Measurements from ENCODE around the gene ISL2.

Gene ISL2

DNA sequence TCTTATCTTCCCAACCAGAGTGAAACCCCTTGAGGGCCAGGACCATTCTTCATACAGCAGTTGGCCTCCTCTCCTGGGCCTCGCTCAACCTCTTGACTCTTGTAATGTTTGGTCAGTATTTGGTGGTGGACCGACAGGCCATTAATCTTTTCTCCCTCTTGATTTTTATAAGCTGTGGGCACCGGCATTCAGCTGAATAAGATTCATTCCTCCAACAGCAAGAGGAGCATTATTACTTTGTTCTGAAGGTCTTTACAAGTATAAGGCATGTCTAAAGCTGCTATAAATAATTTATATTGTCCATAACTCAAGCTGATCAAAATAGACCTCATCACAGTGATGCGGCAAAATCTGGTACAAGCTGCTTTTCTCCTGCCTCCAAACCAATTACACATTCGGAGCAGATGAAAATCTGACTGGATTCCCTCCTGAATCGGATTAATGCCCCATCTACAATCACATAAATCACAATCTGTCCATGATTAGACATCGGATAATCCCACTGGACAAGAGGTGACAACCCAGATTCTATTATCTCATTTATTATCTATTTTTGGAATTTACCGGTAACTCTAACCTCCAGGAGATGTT lies 8.4 kb upstream of the ISL2 start:
- FAIRE-seq: no peak

DNA sequence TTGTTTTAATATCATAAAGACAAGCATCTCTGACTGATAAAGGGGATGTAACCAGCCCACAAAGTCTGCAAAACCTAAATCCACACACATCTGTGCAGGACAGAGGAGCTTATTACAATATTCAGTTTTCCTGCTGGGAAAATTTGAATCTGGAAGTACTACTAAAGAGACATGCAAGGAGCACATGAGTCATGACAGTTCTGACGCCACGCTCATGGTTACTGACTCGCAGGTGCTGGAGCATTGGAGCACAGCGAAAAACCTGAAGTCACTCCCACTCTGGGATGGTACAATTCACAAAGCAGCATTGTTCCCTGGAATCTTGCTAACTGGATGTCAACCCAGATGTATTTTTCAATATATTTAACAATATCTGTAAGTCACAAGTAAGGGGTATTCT lies 7.6 kb upstream of the ISL2 start:
- no peak for FAIRE-seq

DNA sequence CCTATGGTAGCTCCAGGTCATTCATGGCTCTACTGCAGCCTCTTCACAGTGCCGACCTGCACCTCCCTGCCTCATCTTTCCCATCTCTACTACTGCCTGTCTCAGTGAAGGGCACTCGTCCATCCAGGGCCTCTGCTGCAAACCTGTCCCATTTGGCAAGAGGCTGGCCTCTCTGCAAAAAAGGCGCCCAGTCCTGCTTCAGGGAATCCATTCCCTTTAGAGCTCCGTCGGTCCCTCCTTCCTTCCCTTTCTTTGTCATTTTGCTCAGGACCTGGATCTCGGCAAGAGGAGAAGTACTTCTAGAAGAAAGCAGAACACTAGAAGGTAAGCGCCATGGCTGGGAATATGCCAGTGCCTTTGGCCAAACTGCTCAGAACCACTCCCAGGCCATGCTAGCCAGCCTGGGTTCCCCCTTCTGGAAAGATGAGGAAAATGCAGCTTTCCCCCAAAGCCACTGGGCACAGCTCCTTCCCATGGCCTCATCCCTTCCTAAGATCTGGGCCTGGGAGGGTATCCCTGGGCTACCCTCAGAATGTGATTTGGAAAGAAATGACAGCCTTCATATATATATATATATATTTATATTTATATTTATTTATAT lies 6.4 kb upstream of the ISL2 start:
- no peak for FAIRE-seq

DNA sequence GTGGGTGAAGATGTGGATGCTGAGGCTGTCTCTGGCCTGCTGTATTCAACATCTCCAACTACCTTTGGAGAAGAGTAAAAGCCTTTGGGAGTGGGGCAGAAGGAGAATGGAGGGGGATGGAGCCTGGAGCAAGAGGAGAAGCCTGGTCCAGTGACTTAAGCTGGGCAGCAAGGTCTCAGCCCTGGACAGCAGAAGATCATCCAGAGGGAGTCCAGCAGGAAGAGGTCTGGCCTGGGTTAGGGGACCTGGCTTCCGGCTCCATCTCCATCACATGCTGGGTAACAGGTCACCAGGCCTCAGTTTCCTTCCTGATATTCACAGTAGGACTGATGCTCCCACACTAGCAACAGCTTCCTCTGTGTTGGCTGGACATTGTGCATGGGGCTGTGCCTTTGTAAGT lies 3.8 kb upstream of the ISL2 start:
- FAIRE-seq: no peak

DNA sequence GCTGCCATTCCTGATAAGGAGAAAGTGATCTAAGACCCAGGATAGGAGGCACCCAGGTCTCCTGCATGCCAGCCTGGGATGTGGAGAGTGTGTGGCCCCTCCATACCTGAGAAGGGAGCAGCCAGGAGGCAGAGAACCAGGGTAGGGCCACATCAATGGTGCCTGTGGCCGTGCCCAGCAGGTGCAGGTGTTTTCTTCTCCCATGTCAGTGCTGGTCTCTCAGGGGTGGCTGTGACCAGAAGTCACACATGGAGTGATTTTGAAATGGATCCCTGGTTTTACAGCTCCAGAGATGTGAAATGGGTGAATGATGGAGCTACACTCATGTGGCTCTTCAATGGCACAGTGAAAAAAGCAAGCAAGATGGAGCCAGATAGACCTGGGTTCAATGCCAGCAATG lies 3.3 kb upstream of the ISL2 start:
- no peak for FAIRE-seq

DNA sequence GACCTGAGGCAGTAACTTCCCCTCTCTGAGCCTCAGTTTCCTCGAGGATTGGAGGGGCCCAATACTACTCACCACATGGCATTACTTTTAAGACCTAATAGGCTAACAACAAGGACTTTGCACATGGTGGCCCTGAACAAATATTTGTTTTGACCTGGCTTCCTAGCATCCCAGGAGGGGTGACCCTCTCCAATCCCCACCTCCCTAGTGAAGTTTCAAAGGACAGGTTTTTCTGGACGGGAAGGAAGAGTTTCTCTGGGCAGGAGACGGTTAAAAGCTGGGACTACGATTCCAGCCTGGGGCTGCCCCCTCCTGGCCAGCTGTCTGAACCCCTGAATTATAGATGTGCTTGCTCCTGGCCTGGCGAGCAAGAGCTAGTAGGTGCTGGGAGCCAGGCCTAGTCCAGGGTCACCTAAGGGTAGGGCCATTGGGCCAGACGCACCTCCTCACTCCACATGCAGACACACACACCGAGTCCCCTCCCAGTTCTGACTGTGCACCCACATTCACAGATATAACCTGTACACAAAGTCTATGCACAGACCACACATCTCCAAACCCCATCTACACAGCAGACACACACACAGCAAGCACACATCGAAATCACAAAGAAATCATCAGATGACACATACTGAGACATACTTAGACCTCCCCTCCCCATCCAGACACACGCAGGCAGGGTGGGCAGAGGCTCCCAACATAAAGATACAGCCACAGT lies 2.7 kb upstream of the ISL2 start:
- no peak for FAIRE-seq

DNA sequence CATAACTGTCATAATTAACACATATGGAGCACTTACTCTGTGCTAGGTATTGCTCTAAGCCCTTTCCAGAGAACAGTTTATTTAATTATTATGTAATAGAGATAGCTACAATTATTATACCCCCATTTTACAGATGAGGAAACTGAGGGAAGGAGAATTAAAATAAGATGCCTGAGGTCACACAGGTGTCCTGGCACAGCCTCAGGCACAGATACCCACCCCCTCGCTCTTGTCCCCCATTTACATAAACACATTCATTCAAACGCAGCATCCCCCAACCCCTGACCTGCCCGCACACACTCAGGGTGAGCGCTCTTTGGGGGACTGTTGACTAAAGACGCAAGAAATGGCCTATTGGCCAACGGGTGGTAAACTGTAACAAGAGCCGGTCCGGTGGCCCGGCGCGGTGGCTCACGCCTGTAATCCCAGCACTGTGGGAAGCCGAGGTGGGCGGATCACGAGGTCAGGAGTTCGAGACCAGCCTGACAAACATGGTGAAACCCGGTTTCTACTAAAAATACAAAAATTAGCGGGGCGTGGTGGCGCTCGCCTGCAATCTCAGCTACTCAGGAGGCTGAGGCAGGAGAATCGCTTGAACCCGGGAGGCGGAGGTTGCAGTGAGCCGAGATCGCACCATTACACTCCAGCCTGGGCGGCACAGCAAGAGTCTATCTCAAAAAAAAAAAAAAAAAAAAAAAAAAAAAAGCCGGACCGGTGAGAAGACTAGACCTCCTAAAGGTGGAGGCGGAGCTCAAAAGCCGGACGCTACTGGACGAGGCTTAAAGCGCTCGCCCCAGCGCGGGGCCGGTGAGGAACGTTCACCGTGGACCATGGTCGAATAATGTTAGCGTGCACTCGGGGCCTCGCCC lies 1.9 kb upstream of the ISL2 start:
- FAIRE-seq: no peak

DNA sequence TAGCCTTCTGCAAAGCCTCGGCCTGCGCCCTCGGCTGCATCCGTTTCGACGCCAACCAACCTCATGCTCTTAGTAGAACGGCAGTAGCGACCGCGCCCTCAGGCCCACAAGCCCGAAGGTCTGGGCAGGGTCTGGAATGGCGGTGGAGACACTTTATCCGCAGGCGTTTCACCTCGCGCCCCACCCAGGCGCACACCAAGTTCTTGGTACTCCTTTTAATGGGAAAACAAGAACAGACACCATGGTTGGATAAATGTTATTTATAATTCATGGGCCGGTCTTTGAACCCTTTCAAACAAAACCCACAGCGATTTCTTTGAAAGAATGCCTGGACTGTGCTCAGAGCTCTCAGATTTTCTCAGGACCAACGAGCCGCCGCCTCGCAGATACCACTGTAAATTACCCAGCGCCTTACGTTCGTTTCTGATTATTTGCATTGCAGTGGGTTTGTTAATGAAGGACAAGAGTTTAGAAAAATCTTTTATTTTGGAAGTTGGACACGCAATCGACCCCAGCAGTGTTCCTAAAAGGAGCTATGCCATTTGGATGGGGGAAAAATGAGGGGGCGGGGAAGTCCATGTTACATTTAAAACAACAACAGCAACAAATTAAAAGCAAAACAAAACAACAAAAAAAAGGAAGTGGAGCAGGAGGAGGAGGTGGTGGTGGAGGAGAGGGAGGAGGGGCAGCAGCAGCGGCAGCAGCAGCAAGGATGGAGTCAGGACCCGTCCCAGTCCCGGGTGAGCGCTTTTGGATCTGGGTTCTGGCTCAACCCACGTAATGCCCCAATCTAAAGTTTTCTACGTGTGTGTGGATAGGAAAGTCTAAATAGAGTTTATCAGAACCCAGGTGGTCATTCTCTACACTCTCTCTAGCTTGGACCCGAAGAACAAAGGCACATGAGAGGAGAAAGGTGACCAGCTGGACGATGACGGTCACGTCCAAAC lies 993 bp upstream of the ISL2 start:
- FAIRE-seq: no peak

DNA sequence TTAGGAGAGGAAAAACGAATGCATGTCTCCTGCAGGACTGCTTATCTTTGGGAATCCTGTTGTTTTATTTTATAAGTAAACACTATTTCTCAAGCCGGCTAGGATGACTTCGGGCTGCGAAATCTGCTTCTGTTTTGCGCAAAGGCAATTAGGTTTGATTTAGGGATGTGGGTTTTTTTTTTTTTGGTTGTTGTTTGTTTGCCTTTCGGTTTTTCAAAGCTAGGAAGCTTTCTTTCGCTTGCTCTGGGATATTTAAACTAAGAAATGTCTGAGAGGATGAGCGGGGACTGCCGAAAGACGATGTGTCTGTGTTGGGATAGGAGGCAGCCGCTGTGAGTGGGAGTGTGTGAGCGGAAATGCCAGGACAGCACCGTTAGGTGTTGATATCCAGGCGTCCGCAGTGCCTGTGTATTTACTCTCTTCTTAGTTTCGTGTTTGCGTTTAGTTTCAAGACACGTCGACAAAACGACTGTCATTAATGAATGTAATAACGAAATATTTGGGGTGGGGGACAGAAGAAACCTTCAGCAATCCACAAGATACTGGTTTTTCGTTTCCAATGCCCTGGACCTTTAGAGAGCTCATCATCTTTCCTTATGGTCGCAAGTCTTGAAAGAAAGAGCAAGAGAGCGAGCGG lies 604 bp downstream of the ISL2 start:
- no peak for FAIRE-seq

DNA sequence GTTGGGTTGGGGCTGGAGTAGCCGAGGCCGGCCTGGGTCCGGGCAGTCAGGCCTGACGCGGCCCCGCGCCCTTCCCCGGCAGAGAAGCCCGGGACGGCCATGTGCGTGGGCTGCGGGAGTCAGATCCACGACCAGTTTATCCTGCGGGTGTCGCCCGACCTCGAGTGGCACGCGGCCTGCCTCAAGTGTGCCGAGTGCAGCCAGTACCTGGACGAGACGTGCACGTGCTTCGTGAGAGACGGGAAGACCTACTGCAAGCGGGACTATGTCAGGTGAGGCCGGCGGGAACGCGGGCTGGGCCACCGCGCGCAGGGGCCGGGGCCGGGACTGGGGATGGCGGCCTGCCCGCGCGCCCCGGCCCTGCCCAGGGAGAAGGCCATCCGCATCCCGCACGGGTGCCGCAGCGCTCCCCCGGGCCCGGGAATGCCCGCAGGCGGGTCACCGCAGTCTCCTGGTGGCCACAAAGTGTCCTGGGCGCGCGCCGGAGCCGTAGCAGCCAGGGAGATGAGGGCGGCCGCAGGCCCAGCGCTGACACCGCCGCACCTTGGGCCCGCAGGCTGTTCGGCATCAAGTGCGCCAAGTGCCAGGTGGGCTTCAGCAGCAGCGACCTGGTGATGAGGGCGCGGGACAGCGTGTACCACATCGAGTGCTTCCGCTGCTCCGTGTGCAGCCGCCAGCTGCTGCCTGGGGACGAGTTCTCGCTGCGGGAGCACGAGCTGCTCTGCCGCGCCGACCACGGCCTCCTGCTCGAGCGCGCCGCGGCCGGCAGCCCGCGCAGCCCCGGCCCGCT lies 1.3 kb downstream of the ISL2 start:
- no peak for FAIRE-seq

DNA sequence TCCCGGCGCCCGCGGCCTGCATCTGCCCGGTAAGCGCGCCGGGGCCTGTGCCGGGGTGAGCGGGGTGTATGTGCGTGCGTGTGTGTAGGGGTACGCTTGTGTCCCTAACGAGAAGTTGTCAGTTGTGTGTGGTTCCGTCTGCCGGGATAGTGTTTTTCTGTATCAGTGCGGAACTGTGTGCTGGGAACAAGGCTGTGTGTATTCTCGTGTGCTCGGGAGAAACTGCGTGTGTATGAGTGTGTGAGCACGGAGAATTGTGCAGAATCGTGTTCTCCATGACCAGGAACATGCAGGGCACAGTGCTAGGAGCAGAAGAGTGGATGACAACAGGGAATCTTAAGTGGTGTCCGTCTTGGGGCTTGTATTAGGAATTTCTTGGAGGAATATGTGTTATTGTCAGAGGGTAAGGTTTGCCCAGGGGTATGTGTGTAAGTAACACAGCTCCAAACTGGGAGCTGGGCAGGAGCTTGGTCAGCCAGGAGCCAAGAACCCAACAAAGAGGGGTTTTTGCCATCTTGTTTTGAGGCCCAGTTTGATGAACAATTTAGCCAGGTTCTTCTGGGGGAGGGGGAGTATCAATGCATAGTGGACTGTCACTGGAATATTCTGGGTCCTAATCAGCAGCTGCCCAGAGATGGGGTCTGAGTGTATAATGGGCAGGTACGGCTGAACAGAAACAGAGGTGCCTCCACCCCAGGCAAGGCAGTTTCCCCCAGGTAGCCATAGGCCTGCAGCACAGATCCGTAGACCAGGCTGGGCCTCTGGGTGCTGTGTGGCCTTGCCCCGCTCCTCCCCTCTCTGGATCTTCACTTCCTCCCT lies 2.1 kb downstream of the ISL2 start:
- FAIRE-seq: no peak

DNA sequence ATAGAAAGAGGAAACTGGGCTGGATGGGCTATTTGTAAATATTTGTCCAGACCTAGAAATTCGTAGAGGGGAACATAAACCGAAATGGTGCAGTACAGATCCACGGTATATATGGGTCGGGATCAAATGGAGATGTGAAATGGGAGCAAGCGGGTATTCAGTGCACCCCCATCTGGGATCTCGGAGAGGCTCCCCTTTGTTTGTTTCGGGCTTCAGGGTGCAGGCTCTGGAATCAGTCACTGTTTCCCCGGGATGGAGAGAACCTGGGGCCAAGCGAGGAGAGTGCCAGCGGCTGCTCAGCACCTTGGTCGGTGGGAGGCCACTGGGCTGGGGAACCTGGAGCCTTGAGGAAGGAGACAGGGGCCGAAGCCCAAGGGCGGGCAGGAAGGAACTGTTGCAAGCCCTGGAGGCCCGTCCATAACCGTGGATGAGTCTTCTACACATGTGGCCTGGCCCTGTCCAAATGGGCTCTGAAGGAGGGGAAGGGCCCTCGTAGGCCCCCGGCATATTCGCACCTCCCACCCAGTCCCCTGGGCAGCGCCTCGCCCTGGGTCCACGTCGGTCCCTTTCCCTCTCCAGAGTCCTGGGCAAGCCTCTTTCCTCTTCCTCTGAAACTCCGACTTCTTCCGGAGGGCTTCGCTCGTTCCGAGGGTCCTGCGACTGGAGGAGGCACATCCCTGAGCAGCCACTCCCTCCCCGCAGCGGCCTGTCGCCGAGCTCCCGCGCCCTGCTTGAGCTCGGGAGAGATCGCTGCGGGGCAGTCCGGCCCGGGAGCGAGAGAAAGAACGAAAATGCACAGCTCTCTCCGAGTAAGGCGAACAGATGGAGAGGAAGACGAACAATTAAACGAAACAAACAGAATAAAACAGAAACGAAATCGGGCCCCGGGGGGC lies 3.0 kb downstream of the ISL2 start:
- FAIRE-seq: no peak

DNA sequence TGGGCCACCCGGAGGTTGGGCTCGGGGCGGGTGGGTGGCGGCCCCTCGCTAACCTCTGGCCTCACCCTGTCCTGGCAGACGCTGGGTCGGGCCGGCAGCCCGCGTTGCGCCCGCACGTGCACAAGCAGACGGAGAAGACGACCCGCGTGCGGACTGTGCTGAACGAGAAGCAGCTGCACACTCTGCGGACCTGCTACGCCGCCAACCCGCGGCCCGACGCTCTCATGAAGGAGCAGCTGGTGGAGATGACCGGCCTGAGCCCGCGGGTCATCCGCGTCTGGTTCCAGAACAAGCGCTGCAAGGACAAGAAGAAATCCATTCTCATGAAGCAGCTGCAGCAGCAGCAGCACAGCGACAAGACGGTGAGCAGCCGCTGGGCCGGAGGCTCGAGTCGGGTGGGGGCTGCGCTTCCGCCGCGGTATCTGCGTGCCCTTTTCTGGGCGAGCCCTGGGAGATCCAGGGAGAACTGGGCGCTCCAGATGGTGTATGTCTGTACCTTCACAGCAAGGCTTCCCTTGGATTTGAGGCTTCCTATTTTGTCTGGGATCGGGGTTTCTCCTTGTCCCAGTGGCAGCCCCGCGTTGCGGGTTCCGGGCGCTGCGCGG lies 3.7 kb downstream of the ISL2 start:
- no peak for FAIRE-seq

DNA sequence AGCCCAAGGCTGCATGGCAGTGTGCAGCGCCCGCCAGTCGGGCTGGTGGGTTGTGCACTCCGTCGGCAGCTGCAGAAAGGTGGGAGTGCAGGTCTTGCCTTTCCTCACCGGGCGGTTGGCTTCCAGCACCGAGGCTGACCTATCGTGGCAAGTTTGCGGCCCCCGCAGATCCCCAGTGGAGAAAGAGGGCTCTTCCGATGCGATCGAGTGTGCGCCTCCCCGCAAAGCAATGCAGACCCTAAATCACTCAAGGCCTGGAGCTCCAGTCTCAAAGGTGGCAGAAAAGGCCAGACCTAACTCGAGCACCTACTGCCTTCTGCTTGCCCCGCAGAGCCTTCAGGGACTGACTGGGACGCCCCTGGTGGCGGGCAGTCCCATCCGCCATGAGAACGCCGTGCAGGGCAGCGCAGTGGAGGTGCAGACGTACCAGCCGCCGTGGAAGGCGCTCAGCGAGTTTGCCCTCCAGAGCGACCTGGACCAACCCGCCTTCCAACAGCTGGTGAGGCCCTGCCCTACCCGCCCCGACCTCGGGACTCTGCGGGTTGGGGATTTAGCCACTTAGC lies 4.3 kb downstream of the ISL2 start:
- no peak for FAIRE-seq

DNA sequence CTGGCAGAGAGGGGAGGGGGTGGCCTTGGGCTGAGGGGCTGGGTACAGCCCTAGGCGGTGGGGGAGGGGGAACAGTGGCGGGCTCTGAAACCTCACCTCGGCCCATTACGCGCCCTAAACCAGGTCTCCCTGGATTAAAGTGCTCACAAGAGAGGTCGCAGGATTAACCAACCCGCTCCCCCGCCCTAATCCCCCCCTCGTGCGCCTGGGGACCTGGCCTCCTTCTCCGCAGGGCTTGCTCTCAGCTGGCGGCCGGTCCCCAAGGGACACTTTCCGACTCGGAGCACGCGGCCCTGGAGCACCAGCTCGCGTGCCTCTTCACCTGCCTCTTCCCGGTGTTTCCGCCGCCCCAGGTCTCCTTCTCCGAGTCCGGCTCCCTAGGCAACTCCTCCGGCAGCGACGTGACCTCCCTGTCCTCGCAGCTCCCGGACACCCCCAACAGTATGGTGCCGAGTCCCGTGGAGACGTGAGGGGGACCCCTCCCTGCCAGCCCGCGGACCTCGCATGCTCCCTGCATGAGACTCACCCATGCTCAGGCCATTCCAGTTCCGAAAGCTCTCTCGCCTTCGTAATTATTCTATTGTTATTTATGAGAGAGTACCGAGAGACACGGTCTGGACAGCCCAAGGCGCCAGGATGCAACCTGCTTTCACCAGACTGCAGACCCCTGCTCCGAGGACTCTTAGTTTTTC lies 4.9 kb downstream of the ISL2 start:
- FAIRE-seq: no peak

DNA sequence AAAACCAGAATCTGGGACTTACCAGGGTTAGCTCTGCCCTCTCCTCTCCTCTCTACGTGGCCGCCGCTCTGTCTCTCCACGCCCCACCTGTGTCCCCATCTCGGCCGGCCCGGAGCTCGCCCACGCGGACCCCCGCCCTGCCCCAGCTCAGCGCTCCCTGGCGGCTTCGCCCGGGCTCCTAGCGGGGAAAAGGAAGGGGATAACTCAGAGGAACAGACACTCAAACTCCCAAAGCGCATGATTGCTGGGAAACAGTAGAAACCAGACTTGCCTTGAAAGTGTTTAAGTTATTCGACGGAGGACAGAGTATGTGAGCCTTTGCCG lies 5.4 kb downstream of the ISL2 start:
- no peak for FAIRE-seq

DNA sequence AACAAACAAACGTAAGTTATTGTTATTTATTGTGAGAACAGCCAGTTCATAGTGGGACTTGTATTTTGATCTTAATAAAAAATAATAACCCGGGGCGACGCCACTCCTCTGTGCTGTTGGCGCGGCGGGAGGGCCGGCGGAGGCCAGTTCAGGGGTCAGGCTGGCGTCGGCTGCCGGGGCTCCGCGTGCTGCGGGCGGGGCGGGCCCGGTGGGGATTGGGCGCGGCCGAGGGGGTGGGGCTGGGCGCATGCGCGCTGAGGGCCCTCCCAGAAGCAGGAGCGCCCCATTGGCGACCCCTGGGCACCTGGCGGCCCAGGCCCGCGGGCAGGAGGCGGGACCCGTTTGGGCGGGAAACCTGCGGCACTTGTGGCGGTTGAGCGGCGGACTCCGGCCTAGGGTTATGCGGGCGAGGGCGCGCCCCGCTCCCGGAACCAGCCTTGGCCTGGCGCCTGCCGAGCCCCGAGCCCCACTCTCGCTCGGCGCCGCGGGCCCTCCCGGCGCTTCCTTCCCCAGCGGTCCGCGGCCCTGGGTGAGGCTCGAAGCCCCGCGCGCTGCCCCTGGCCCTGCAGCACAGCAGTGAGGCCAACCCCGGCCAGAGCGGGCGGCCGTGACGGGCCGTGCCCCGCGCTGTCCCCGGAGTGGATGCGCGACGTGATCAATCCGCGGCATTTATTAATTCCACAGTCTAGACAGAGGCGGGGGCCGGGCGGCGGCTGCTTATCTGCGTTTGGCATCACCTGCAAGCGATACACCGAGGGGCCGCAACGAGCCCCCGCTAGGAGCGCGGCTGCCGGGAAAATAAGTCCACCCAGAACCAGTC lies 6.0 kb downstream of the ISL2 start:
- no peak for FAIRE-seq
